NCI-H226 (cell line): Measurements from ENCODE around the gene ITPRIPL2.

ENCODE experiments used
- DNase-seq: peaks from one replicate; pipeline ENCODE4 v3.0.0-alpha.2; 2015

Gene ITPRIPL2

GRCh38 chr16:19093631-19094541 lies 19.9 kb upstream of the ITPRIPL2 start:
- DNase-seq = no peak

- DNase-seq = no peak
These were observed 19.0 kb upstream of the ITPRIPL2 start for GRCh38 chr16:19094542-19095365.

- peak; percentile 49 for DNase-seq
These were observed 18.1 kb upstream of the ITPRIPL2 start for GRCh38 chr16:19095654-19096053.

GRCh38 chr16:19098173-19098572 lies 15.6 kb upstream of the ITPRIPL2 start:
- no peak for DNase-seq

GRCh38 chr16:19102187-19102872 lies 11.4 kb upstream of the ITPRIPL2 start:
- DNase-seq = no peak

GRCh38 chr16:19104607-19105006 lies 9.2 kb upstream of the ITPRIPL2 start:
- no peak for DNase-seq

- DNase-seq = no peak
These were observed 8.6 kb upstream of the ITPRIPL2 start for GRCh38 chr16:19105131-19105530.

- DNase-seq = no peak
These were observed 7.7 kb upstream of the ITPRIPL2 start for GRCh38 chr16:19105891-19106624.

- no peak for DNase-seq
These were observed 7.1 kb upstream of the ITPRIPL2 start for GRCh38 chr16:19106625-19107020.

GRCh38 chr16:19108409-19109287 lies 5.1 kb upstream of the ITPRIPL2 start:
- peak; percentile 40 for DNase-seq

GRCh38 chr16:19109288-19109664 lies 4.5 kb upstream of the ITPRIPL2 start:
- no peak for DNase-seq

- no peak for DNase-seq
These were observed 3.0 kb upstream of the ITPRIPL2 start for GRCh38 chr16:19110537-19111360.

- no peak for DNase-seq
These were observed 1.7 kb upstream of the ITPRIPL2 start for GRCh38 chr16:19112099-19112407.

- no peak for DNase-seq
These were observed 789 bp downstream of the ITPRIPL2 start for GRCh38 chr16:19114359-19115147.

GRCh38 chr16:19115148-19116021 lies 1.6 kb downstream of the ITPRIPL2 start:
- DNase-seq = no peak

GRCh38 chr16:19116711-19117449 lies 3.1 kb downstream of the ITPRIPL2 start:
- DNase-seq = peak; percentile 15

GRCh38 chr16:19118938-19119431 lies 5.2 kb downstream of the ITPRIPL2 start:
- peak; percentile 89 for DNase-seq

GRCh38 chr16:19119564-19119963 lies 5.8 kb downstream of the ITPRIPL2 start:
- peak; percentile 65 for DNase-seq
